Midbrain (tissue), 1 donor: ENCODE results near the gene IRF5.
"Not testable (repeated sequence)": the region's sequence is repeated elsewhere in the genome, so short reads cannot be mapped to it uniquely, and the experiment has no call there.

ENCODE experiments used
- DNase-seq: peaks from one replicate; lab custom pipeline; 2025; lab: John Stamatoyannopoulos, UW

IRF5 gene

GRCh38 chr7:128939075-128939860, 1.5 kb downstream of the IRF5 start:
- DNase-seq = no peak

- DNase-seq = no peak
These were observed 2.2 kb downstream of the IRF5 start for GRCh38 chr7:128939861-128940410.

DNA sequence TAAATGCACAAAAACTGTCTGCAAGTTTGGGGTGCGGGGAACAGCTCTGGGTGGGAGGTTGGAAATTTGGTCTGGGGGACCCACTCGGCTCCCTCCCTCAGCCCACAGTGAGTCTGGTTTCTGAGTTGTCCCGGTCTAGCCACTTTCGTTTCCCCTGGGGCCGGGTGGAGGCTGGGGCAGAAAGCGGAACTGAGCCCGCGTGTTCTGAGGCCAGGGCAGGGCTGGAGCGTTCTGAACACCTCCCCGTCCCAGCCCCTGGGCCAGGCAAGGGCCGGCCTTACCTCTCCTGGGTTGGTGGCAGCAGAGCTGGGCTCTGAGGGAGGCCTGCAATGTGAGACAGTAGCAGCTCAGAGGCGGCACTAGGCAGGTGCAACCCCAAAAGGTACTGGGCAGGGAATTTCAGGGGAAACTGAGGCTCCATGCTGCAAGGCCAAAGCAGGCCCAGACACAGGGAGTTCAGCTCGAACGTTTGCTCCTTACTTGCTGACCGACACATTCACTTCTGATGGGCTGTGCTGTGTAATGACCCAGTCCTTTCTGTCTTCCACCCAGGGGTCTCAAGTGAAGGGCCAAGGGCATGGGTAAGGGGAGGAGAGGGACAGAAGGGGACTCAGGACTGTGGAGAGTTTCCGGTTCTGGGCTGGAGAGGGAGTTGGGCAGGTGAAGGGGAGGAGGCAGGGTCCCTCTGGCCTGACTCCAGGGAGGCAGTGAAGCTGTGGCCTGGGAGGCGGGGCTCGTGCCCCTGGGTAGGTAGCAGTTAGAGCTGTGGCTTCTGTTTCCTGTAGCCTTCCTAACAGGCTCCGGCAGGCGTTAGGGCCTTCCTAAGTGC, 3.0 kb downstream of the IRF5 start:
- DNase-seq = peak; percentile 36

- DNase-seq = no peak
These were observed 3.7 kb downstream of the IRF5 start for GRCh38 chr7:128941323-128941890.

GRCh38 chr7:128941946-128942526, 4.3 kb downstream of the IRF5 start:
- DNase-seq = no peak

GRCh38 chr7:128943251-128943650, 5.5 kb downstream of the IRF5 start:
- DNase-seq = not testable (repeated sequence)

GRCh38 chr7:128944487-128945236, 6.9 kb downstream of the IRF5 start:
- DNase-seq = no peak

GRCh38 chr7:128945668-128946366, 8.1 kb downstream of the IRF5 start:
- no peak for DNase-seq

DNA sequence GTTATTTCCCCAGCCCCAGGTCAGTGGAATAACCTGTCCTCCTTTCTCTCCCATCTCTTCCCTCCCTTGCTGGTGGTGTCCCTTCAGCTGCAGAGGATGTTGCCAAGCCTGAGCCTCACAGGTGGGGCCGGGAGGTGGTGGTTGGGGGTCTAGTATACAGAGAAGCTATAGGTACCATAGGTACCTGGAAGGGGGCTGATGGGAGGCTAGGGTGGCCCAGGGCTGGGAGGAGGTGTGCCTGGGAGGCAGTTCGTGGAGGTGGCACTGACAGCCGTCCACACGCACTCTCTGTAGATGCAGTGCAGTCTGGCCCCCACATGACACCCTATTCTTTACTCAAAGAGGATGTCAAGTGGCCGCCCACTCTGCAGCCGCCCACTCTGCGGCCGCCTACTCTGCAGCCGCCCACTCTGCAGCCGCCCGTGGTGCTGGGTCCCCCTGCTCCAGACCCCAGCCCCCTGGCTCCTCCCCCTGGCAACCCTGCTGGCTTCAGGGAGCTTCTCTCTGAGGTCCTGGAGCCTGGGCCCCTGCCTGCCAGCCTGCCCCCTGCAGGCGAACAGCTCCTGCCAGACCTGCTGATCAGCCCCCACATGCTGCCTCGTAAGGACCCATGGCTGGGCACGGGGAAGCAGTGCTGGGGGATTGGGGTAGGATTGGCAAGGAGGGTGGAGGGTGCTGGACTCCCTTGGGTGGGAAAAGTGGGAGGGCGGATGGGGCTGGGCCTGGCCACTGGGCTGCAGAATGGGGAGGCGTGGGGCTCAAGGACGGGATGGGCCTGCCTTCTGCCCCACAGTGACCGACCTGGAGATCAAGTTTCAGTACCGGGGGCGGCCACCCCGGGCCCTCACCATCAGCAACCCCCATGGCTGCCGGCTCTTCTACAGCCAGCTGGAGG, 9.5 kb downstream of the IRF5 start:
- DNase-seq = no peak

- no peak for DNase-seq
These were observed 10.1 kb downstream of the IRF5 start for GRCh38 chr7:128947854-128948253.

DNA sequence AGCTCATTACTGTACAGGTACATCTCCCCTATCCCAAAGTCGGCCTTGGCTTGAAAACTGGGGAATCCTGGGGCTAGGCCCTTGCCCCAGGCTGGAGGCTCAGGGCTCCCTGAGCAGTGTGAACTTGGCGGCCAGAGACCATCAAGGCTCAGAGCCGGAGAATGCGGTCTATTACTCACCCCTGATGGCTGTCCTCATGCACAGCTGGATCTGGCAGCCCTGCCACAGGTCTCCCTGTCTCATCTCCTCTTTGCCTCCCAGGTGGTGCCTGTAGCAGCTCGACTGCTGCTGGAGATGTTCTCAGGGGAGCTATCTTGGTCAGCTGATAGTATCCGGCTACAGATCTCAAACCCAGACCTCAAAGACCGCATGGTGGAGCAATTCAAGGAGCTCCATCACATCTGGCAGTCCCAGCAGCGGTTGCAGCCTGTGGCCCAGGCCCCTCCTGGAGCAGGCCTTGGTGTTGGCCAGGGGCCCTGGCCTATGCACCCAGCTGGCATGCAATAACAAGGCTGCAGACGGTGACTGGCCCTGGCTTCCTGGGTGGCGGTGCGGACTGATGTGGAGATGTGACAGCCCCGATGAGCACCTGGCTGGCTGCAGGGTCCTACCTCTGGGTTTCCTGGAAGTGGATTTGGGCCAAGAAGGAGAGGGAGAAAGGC, 10.7 kb downstream of the IRF5 start:
- no peak for DNase-seq

GRCh38 chr7:128948976-128949760, 11.4 kb downstream of the IRF5 start:
- DNase-seq = no peak

DNA sequence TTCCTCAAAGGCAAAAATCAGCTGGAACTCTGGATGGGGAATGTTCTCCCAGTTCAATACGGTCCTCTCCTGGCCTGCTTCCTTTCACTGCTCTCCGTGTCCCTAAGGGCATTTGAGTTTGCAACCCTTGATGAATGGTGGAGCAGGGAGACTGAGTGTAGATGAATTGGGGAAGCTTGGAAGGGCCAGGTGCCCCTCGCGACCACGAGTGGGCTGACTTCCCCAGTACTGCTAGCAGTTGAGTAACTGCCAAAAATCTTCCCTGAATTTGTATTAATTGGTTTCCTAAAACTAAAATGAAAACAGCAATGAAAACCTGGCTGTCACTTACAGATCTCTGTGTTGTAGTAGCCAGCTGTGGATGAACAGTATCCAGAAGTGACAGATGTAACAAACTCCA, 13.6 kb downstream of the IRF5 start:
- DNase-seq = no peak

DNA sequence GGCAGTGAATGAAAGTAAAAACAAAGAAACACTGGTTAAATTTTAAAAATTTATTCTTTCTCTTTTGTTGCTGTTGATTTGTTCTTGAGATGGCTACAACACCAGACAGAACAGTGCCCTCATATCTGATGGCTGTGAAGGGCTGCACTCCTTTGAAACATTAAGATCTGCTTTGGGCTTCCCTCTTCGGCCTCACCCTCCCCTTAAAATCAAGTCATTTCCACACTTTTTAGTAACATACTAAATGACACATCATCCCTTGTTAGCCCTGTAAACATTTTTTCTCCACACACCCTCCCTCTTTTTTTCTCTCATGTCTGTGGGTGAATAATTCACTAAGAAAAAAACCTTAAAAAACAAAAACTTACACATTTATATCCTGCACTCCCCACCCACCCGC, 16.4 kb downstream of the IRF5 start:
- no peak for DNase-seq

- DNase-seq = no peak
These were observed 17.4 kb downstream of the IRF5 start for GRCh38 chr7:128954830-128955802.

GRCh38 chr7:128955981-128956380, 18.3 kb downstream of the IRF5 start:
- DNase-seq = no peak

- no peak for DNase-seq
These were observed 21.6 kb downstream of the IRF5 start for GRCh38 chr7:128959296-128959695.
